GM19240 (cell line): ENCODE data around the gene PTPN2.
"Not testable (repeated sequence)": the region's sequence is repeated elsewhere in the genome, so short reads cannot be mapped to it uniquely, and the experiment has no call there.

Experiments used
- DNase-seq: peaks from one replicate; pipeline ENCODE4 v3.0.0; 2011; ENCODE audit warnings: low spot score; ENCODE audit not compliant: insufficient read length

Gene PTPN2

DNA sequence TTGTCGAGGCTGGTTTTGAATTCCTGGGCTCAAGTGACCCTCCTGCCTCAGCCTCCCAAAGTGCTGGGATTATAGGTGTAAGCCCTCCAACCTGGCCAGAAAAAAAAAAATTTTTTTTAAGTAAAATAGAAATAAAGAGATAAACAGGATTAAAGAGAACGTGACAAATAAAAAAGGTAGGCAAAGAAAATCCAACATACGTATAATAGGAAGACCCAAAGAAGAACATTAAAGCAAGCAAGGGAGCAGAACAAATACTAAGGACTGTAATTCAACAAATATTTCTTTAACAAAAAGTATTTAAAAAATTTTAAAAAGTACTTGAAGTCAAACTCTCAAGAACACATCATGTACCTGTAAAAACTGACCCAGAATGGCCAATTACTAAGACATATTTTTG, 56.4 kb downstream of the PTPN2 start:
- no peak for DNase-seq

DNA sequence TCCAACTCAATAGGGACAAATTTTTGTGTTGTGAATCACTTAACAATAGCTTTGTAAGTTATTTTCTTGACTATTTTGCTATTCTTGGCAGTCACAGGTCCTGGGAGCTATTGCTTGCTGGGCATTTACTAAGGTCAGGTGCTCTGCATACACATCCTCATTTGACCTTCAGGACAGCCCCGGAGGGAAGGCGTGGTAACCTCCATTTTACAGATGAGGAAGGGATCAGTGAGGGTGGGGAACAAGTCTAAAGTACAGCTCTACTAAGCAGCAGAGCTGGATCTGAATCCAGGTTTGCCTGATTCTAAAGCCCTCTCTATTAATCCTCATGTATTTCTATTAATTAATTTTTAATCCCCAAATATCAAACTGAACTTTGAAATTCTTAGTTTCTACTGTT, 58.8 kb downstream of the PTPN2 start:
- no peak for DNase-seq

DNA sequence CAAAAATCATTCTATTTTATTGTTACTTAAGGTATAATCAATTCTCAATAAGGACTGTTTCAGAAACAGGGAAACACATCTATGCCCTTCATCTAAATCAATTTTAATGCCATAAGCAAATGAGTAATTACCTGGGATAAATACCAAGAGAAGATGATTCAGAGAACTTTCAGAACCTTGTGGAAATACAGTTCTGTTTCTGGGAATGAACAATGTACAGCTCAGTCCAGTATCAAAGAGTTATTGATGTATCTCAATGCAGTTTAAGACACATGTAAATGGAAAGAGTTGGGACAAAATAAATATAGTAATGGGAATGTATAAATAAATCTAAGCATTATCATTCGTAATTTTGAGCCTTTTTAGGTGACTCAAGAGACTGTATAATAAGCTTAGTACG, 60.1 kb downstream of the PTPN2 start:
- DNase-seq = no peak

DNA sequence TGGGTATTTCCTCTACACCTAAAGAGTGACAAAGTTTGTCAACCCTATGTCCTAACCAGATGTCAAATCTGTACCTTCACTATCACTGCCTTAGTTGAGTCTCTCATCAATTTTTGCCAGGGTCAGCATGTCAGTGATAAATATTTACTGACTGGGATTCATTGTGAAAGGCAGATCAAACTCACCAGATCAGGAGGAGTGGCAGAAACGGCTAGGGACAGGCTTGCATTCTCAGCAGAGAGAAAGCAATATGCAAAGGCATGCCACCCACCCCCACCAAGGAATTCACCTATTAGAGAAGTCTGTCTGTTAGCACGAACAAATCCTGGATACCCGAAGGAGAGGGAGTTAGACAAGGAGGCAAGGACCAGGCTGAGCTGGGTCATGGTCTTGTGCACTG, 62.6 kb downstream of the PTPN2 start:
- no peak for DNase-seq

DNA sequence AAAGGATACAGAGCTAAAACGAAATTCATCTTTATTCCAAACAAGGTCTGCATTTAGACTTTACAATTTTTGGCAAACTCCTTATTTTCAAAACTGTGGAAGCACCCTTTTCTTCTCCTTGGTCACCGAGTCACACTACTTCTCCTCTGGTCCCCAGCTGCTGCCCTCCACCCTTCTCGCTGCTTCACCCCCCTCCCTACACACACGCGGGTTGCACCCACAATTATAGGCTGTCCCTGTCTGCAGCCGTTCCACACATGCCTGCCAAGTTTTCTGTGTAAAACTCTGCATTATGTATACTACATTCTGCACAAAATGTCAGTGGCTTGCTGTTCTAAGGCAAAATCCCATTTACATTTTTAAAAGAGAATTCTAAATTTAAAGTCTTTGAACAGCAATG, 63.5 kb downstream of the PTPN2 start:
- no peak for DNase-seq

DNA sequence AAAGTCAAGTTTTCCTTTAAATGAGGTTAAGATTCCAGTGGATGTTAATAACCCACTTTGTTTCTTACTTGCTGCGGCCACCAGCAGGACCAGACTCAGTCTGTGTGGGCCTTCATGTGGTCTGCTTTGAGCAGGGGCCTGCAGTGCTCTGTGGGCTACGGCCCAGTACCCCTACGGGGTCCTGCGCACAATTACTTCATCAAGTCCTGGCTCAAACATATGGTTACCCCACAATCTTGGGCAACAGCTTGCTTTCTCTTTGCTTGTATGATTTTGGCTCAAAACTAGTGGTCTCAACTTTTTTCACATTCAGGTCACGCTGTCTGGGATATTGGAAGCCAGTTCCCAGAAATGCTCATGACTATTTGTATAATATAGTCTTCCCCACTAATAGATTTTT, 64.2 kb downstream of the PTPN2 start:
- DNase-seq = no peak

DNA sequence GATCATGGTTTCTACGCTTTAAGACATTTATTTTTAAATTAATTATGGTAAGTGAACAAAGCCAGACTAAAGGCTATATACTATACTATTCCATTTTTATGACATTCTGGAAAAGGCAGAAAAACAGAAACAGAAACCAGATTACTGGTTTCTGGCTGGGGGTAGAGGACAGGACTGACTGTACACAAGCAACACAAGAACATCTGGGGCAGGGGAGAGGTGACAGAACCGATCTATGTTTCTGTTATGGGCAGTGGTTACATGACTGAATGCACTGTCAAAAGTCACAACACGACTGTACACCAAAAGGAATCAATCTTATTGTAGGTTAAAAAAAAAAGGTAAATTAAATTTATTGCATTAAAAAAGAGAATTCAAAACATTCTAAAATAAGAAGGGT, 64.7 kb downstream of the PTPN2 start:
- peak; percentile 31 for DNase-seq

DNA sequence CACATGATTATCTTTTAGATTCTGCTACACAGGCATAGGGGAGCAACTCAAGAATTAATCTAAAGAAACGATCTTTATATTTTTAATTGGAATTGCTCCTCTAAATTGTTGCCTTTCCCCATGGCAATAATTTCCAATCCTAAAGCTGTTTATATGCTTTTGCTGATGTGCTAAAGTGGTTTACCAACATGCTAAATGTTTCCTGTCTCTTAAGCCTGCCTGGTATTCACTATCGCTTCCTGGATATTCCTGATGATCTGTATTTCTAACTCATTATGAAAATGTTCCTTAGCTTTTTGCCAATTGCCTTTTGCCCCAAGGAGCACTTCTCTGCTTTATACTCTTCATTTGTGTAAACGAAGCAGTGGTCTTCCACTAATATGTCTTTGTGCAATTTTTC, 65.8 kb downstream of the PTPN2 start:
- DNase-seq = no peak

DNA sequence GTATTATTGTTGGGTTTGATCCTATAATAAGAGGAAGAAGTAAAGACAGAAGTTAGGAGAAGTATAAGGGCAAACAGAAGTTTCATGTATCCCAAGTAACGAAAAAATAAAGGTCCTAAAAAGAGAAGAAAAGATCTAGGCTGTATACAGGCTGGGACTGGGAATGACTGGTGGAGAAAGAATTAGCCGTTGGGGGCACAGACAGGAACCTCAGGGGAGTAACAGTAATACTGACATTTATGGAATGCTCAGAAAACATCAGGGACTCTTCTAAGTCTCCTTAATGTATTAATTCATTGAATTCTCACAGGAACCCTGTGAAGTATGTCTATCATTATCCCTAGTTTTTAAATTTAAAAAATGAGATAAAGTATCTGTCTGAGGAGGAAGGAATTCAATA, 67.6 kb downstream of the PTPN2 start:
- no peak for DNase-seq

DNA sequence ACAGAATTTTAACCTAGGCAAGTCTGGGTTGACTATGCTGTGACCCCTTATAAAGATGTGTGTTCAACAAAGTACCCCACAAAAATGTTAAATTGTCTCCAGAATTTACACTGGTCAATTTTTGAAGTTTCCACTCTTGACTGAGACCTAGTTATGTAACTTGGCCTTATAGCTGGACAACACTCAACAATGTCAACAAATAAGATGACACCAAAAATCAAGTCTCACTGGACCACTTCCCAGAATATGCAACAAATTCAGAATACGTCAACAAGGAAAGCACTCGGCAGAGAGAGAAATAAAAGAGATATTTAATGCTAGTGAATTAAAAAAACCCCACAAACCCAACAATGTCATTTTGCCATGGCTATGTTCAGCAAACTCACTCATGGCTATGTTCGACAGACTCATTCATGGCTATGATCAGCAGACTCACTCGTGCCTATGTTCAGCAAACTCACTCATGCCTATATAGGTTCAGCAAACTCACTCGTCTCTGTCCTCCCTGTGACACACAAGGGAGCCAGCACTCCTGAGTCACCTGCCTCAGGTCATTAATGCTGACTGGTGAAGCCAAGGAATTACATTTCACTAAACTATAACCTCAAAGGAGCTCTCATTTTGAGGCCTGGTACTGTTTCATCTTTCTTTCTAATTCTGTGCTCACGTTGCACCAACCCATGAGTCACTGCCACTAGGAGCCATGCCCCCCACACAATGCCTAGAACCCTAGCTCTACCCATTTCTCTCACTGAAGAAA, 72.7 kb downstream of the PTPN2 start:
- no peak for DNase-seq

DNA sequence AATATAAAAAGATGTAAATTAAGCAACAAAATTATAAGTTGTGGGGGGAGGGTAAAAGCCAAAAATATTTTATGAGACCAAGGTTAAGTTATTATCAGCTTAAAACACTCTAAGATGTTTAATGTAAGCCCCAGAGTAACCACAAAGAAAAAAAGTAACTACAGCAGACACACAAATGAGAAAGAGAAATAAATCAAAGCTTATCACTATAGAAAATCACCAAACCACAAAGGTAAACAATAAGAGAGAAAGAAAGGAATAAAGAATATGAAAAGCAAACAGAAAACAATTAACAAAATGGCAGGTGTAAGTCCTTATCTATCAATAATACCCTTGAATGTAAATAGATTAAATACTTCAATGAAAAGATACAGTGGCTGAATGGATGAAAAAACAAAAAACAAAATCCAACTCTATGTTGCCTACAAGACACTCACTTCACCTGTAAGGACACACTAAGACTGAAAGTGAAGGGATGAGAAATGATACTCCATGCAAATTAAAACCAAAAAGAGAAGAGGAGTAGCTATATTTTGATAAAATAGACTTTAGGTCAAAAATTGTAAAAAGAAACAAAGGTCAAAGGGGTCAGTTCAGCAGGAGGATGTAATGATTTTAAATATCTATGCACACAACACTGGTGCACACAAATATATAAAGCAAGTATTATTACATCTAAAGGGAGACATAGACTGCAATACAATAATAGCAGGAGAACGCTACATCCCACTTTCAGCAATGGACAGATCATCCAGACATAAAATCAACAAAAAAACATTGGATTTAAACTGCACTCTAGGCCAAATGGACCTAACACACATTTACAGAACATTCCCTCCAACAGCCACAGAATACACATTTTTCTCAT, 80.7 kb downstream of the PTPN2 start:
- DNase-seq = no peak

DNA sequence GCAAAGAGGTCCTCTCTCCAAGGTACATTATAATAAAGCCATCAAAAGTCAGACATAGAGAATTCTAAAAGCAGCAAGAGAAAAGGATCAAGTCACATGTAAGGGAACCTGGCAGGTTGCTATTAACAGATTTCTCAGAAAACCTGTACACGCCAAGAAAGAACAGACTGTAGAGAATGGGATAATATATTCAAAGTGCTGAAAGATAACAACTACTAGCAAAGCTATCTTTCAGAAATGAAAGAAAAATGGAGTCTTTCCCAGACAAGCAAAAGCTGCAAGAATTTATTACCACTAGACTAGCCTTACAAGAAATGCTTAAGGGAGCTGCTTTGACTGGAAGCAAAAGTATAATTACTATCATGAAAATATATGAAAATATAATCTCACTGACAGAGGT, 81.5 kb downstream of the PTPN2 start:
- DNase-seq = no peak

DNA sequence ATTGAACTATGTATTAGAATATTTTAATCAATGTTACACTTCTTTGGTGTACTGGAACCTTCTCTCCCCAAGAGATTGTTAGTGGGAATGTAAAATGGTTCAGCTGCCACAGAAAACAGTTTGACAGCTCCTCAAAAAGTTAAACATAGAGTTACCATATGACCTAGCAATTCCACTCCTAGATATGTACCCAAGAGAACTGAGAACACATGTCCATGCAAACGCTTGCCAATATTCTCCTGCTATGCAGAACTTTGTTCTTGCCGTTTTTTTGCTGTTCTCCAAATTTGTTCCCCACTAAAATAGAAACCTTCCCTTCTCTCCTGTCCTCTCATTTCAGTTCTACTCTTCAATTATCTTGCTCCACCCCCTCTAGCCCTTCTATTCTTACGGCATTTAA, 87.6 kb downstream of the PTPN2 start:
- no peak for DNase-seq

DNA sequence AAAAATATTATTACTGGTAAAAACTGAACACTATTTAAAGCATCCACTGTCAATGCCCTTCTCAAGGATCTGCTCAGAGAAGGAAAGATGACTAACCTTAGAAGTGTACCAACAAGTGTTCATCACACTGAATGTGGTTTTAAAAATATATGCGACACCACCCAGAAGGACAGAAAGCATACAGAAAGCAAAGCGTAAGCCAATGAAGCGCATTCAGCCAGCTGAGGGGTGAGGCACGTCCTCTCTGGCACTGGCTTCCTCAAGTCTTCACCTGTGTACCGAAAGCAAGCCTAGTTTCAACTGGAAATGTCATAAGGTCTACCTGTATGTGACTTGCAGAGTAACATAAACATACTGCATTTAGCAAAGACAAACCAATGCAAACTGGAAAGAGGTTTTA, 92.4 kb downstream of the PTPN2 start:
- DNase-seq = no peak

DNA sequence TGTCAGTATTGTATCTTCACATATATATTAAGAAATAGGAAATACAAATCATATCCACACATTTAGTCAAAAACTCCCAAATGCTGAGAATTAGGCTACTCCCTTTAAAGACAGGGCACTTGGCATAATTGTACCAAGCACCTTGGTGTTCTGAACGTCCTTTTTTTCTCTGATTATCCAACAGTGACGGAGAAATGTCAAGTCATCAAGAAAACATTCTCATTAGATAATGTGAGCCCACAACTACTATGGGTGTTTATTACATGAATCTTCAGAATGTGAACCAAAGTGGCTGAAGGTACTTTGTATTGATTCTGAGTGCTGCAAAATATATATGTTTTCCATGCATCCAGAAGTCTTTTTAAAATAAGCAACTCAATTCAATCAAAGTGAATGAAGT, 97.4 kb downstream of the PTPN2 start:
- DNase-seq = no peak

DNA sequence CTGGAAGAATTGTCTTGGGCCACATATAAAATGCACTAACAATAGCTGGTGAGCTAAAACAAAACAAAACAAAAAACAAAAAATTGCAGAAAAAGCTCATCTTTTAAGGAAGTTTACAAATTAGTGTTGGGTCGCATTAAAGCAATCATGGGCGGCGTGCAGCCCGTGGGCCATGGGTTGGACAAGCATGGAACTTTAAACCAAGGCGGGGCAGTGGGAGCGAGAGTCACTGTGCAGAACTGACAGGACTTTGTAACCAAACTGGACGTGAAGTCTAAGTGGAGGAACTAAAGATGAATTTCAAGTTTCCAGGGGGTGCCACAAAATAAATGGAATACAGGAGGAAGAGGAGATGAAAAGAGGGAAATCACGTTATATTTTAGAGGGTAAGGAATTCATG, 100.5 kb downstream of the PTPN2 start:
- DNase-seq = no peak

DNA sequence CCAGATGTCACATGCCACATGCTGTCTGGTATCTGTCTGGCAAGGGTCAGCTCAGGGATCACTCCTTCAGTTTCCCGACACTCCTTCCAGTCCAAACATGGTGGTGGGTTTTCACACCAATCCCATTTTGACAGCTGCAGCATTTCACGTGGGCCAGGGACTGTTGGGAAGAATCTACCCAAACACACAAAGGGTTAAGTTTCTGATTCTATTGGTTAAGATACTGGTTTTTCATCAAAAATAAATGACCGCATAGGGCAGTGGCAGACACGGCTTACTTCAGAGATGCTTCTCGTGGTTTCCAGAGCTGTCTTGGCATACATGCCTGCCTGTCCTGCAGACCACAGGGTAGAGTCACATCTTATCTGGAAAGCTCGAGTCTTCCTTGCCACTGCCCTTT, 101.5 kb downstream of the PTPN2 start:
- DNase-seq = no peak

DNA sequence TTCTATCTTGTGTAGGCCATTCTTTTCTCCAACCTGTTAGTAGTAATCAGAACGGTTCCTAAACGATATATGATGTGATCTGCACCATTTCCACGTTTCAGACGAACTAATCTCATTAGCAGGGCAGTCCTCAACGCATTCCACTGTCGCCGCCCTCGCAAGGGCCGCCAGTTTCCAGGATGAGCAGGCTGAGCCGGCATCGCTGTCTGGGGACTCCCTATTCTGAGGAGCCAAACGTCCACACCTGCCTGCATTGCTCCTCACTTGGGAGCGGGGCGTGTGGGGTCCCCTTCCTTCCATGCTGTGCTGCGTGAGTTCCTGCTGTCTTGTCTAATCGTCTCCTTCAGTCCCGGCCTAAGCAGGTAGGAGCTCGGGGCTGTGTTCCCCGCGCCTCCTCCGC, 104.6 kb downstream of the PTPN2 start:
- DNase-seq = no peak

DNA sequence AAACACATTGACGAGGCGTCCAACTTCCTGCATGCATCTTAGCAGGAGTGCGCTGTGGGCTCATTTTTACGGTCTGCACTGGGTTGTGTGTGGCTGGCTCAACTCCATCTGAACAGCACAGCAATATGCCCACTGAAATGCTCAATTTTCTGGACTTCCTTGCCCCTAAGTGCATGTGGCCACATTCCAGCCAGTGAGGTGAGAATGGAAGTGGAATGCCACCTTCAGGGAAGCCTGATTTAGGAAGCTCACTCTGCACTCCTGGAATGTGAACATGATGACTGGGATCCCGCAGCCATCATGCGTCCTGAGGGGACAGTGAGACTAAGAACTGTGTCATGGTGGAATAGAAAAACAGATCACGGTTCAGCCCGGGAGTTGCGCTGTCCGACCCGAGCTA, 105.0 kb downstream of the PTPN2 start:
- DNase-seq = no peak

DNA sequence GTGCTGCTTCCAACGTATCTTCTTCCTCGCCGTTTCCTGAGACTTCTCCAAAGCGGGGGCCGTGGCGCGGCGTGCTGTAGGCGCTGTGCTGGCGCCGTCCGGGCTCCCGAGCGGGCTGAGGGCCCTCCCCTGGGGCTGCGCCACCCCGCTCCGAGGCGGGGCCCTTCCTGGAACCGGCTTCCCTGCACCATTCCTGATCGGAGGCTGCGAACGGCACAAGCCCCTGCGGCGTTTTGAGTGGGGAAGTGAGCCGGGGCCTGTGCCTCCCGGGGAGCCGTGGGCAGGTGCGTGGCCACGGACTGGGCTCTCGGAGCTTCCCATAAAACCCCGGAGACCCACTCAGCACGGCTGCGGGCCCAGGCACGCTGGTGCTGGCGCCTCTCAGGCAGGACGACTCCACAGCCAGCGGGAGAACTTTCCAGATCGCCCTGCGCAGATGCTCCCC, 106.5 kb downstream of the PTPN2 start:
- no peak for DNase-seq

DNA sequence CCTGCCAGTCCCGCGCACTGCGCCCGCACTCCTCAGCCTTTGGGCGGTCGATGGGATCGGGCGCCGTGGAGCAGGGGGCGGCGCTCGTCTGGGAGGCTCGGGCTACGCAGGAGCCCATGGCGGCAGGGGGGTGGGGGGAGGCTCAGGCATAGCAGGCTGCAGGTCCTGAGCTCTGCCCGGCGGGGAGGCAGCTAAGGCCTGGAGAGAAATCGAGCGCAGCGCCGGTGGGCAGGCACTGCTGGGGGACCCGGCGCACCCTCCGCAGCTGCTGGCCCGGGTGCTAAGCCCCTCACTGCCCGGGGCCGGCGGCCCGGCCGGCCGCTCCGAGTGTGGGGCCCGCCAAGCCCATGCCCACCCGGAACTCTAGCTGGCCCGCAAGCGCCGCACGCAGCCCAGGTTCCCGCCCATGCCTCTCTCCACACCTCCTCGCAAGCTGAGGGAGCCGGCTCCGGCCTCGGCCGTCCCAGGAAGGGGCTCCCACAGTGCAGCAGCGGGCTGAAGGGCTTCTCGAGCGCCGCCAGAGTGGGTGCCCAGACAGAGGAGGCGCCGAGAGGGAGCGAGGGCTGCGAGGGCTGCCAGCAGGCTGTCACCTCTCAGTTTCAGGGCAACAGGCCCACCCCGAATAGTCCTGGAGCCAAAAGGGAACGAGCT, 107.1 kb downstream of the PTPN2 start:
- no peak for DNase-seq

DNA sequence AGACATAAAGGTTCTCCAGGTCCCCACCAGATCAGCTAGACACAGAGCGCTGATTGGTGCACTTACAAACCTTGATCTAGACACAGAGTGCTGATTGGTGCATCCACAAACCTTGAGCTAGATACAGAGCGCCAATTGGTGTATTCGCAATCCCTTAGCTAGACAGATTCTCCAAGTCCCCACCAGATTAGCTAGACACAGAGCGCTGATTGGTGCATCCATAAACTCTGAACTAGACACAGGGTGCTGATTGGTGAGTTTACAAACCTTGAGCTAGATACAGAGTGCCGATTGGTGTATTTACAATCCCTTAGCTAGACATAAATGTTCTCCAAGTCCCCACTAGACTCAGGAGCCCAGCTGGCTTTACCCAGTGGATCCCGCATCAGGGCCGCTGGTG, 107.6 kb downstream of the PTPN2 start:
- not testable (repeated sequence) for DNase-seq
